GM18858 (cell line): ENCODE measurements around the gene PDE6B.

ENCODE experiments used
- ATAC-seq: cut with Tn5 transposase; IDR thresholded peaks from one replicate; pipeline ENCODE4 v1.9.1; 2021; ENCODE audit not compliant: unreplicated experiment

Gene PDE6B

DNA sequence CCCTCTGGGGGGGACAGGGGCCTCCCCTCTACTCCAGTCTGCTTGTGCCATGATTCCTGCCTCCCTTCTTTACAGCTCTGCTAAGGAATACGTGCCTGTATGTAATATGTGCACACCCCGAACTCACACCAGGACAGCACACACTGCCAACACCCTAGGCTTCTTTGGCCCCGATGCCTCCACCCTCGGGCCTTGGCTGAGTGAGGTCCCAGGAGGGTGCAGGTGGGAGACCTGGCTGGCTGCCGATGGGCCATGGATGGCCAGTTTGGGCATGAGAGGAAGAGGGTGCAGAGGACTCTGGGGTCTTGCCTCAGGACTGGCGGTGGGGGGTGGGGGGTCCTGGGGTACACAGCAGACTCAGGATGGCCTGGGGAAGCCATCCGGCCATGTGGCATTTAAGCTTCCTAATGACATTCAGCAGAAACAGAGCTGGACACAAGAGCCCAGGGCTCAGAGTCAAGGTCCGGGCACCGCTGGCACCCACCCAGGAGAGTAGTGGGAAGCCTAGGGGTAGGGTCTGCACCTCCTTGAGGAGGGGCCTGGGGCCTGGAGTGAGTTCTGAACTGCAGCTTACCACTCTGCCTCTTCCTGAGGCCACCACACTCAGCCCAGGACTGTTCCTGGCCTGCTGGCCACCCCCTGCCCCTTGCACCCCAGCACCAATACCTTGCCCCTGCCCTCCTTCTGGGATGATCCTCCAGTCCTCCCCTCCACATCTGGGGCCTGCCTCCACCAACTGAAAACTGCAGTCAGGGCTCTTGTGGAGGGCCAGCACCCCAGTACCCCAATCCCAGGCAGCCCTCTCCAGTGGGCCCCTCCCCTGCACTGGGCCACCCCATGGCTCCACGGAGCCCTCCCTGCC is 78.2 kb downstream of the PDE6B start:
- no peak for ATAC-seq

DNA sequence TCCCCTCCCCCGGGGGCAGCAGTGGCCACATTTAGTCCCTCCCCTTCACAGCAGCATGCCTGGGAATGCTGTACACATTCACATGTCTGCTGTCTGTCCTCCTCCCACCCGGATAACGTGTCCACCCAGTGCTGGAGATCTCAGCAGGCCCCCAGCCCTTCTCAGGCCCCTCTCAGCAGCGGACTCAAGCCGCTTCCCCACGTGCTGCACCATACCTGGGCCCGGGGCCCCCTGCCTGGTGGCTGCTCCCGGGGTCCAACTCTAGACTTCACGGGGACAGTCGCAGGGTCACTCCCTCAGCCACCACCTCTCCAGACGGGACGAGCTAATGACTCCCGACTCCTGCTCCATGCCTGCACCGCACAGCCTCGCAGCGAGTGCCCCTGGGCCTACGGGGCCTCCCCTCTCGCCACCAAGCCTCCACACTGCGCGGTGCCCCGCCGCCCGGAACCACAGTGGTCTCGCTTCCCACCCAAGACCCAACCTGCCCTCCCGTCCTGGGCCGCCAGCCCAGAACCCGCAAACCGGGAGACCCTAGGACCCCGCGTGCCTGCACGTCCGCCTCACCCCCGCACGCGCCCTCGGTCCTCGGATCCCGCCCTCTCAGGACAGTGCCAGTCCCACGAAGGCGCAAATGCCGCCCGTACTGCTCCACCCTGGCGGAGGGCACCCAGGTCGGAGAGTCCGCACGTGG is 79.0 kb downstream of the PDE6B start:
- no peak for ATAC-seq

DNA sequence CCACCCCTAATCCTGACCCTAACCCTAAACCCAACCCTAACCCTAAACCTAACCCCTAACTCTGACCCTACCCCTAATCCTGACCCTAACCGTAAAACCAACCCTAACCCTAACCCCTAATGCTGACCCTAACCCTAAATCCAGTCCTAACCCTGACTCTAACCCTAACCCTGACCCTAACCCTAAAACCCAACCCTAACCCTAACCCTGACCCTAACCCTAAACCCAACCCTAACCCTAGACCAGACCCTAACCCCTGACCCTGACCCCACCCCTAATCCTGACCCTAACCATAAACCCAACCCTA is 79.6 kb downstream of the PDE6B start:
- no peak for ATAC-seq

DNA sequence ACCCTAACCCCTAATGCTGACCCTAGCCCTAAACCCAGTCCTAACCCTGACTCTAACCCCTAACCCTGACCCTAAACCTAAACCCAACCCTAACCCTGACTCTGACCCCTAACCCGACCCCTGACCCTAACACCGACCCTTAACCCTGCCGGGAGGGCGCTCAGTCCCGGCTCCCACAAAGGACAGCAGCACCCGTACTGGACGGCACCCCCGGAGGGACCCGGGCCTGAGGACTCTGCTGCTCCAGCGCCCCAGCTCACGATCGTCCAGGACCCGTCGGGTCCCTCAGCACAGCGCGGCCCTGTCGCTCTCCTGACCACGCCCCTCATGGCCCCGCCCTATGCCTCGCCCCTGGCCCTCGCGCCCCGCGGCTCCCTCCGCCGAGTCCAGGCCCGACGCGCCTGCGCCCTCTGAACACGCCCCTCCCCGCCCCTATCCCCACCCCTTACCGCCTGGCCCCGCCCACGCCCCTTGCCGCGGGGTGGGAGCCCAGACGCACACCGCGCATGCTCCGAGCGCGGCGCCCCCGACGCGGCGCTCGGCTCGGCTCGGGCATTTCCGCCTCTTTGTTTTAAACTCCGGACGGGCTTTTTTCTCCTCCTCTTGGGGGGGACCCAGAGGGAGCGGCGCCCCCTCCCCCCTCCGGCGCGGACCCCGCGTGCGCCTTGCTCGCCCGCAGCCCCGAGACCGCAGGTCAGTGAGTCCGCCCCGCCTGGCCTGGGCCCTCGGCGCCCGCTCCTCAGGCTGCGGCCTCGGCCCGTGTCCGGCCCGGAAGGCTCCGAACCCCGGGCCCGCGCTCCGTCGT is 80.1 kb downstream of the PDE6B start, which contains the start of gene PCGF3:
Gene PCGF3, plus strand, starts transcription at position 555 of the 805 bp plus-strand sequence. CDS start 27,849 bp downstream, outside the sequence.
- peak; percentile 76 for ATAC-seq

DNA sequence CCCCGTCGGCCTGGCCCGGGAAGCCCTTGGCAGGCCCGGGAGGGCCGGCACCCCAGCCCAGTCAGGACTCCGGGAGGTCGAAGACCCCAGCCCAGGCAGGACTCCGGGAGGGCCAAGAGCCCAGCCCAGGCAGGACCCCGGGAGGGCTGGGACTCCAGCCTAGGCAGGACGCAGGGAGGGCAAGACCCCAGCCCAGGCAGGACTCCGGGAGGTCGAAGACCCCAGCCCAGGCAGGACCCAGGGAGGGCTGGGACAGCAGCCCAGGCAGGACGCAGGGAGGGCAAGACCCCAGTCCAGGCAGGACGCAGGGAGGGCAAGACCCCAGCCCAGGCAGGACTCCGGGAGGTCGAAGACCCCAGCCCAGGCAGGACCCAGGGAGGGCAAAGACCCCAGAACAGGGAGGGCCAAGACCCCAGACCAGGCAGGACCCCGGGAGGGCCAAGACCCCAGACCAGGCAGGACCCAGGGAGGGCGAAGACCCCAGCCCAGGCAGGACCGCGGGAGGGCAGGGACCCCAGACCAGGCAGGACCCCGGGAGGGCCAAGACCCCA is 80.8 kb downstream of the PDE6B start:
- ATAC-seq: peak; percentile 5

DNA sequence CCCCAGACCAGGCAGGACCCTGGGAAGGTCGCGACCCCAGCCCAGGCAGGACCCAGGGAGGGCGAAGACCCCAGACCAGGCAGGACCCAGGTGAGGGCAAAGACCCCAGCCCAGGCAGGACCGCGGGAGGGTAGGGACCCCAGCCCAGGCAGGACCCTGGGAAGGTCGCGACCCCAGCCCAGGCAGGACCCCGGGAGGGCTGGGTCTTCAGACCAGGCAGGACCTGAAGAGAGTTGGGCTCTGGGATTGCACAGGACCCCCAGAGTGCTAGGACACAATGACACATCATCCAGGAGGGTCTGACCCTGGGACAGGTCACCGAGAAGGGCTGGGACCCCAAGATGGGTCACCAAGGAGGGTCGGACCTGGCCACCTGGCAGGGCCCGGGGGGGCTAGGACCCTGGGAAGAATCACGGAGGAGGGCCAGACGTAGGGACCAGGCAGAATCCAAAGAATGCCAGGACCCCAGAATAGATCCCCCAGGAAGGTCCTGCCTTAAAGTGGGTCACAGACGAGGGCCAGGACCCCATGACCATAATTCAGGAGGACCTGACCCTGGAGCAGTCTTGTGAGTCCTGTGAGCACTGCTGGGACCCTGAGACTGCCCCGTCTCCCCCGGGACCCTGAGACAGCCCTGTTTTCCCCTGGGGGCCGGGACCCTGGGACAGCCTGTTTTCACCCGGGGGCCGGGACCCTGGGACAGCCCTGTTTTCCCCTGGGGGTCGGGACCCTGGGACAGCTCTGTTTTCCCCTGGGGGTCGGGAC is 81.6 kb downstream of the PDE6B start:
- no peak for ATAC-seq

DNA sequence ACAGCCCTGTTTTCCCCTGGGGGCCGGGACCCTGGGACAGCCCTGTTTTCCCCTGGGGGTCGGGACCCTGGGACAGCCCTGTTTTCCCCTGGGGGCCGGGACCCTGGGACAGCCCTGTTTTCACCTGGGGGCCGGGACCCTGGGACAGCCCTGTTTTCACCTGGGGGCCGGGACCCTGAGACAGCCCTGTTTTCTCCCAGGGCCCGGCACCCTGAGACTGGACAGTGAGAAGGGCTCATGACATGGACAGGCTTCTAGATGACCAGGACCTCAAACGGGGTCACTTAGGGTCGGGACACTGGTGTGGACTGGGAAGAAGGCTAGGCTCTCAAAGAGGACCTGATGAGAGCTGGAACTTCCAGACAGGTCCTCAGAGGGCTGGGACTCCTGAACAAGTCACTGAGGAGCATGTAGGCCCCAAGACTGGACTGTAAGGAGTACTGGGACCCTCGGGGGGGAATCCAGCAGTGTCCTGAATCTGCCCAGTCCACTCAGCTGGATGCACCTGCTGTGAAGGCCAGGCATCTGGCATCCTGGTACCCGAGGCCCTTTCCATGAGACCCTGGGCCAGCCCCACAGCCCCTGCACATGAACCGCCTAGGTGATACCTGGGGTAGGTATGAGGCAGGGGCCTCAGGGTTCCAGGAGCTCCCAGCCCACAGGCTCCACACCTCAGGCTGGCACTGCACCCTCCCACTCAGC is 82.7 kb downstream of the PDE6B start:
- no peak for ATAC-seq

DNA sequence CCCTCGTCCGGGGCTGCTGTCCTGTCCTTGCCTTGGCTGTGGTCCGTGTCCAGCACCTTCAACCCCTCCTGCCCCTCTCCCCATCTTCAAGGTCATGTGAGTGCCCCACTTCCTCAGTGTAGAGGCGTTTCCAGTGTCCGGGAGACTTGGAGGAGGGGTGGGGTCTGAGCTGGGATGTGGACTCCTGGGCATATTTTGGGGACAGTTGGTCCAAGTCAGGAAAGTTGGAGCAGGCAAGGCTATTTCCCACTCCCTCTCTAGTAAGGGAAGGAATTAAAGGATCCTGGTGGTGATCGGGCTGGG is 83.2 kb downstream of the PDE6B start:
- ATAC-seq: no peak

DNA sequence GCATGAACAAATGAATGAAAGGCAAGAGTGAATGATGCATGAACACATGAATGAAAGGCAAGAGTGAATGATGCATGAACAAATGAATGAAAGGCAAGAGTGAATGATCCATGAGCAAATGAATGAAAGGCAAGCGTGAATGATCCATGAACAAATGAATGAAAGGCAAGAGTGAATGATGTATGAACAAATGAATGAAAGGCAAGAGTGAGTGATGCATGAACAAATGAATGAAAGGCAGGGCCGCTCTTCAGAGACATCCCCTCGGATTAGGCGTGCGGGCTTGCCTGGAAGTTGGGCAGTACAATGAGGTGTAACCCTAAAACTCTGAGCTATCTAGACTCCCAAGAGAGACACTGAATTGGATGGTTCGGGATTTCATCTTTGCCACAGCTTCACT is 84.0 kb downstream of the PDE6B start:
- no peak for ATAC-seq

DNA sequence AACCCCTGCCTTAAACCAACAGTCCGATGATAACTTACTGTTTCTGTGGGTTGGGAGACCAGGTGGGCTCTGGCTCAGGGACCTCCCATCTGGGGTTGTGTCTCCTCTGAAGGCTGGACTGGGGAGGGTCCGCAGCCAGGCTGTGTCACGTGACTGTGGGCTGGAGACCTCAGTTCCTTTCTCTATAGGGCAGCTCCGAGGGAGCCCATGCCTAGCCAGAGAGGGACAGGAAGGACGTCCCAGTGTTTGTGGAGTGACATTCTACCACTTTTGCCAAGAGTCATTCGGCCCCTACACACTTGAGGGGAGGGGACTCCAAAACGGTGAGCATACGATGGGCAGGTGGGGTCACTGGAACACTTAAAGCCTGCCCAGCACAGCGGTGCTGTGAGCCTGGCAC is 84.7 kb downstream of the PDE6B start:
- ATAC-seq: no peak

DNA sequence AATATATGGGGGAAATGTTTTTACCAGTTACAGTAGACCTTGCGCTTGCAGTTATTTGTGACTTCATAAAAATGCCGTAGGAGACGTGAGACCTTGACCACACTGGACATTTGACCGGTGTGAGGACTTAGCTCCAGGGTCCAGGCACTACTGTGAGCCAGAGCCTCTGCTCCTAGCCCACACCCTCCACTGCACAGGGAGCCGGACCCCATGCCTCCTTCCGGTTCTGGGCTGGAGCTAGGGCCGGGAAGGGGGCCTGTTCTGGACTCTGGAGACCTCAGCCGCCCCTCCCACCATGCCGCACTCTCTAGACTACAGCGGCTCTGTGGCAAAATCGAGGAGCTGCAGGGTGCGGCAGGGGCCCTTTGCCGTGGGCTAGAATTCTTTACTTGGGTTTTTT is 85.5 kb downstream of the PDE6B start:
- ATAC-seq: no peak

DNA sequence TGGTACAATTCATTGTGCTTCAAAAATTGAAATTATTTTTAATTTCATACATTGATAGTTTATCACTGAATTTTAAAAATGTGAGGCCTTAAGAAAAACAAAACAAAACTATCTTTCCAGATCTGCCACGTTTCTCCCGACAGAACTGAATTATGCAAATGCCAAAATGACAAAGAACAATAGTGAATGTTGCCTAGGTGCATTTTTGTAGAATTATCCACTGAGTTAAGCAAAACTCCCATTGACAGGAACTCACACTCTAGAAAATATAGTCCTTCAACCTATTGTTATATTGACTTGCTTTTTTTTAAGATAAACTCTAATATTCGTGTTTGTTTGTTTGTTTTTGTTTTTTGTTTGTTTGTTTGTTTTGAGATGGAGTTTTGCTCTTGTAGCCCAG is 86.7 kb downstream of the PDE6B start:
- ATAC-seq: no peak

DNA sequence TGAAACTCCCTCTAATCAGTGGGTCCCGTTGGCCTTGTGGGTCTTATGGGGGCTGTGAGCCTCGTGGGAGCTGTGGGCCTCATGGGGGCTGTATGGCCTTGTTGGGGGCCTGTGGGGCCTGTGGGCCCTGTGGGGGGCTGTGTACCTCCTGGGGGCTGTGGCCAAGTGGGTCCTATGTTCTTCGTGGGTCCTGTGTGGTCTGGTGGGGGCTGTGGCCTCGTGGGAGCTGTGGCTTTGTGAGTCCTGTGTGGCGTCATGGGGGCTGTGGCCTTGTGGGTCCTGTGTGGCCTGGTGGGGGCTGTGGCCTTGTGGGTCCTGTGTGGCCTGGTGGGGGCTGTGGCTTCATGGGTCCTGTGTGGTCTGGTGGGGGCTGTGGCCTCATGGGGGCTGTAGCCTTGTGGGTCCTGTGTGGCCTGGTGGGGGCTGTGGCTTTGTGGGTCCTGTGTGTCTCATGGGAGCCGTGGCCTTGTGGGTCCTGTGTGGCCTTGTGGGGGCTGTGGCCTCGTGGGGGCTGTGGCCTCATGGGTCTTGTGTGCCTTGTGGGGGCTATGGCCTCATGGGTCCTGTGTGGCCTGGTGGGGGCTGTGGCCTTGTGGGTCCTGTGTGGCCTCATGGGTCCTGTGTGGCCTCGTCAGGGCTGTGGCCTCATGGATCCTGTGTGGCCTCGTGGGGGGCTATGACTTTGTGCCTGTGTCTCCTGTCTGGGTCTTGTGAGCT is 87.7 kb downstream of the PDE6B start:
- ATAC-seq: no peak

DNA sequence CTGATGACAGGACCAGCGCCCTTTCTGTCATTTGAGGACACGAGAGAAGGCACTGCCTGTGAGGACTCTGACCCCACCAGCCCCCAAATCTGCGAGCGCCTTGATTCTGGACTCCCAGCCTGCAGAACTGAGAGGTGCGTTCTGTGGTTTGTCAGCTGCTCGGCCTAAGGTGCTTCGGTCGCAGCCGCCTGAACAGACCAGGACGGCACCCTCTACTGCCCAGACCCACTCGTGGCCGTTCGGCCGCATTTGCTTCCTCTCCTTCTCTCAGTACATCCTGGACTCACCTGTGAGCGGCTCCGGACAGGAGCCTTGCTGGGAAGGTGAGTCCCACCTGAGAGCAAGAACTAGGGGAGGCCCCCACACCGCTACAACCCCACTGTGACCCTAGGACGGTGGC is 88.7 kb downstream of the PDE6B start:
- ATAC-seq: no peak

DNA sequence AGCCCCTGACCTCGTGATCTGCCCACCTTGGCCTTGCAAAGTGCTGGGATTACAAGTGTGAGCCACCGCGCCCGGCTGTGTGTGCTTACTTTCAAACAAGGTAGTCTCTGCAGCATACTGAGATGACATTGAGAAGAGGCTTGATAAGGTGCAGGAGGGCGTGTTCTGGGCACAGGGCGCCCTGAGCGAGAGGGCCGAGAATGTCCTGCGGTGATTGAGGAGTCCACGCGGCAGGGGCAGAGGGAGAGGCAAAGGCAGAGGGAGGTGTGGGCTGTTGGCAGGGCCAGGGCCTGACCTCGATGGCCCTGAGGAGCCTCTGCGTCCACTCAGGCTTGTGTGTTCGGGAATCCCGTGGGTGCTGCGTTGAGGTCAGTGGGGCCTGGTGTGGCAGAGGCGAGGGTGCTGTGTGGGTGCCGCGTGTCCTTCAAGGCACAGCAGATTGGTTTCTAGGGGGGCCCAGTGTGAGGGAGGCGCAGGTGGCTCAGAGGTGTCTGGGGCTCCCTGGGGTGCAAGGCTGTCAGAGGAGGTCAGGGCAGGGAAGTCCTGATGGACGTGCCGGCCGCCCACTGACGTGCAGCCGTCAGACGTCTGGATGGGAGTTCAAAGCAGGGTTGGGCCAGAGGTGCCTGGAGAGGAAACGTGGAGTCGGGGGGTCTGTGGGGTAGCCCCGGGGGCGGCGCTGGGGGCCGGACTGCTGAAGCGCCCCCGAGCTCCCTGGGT is 92.4 kb downstream of the PDE6B start:
- no peak for ATAC-seq

DNA sequence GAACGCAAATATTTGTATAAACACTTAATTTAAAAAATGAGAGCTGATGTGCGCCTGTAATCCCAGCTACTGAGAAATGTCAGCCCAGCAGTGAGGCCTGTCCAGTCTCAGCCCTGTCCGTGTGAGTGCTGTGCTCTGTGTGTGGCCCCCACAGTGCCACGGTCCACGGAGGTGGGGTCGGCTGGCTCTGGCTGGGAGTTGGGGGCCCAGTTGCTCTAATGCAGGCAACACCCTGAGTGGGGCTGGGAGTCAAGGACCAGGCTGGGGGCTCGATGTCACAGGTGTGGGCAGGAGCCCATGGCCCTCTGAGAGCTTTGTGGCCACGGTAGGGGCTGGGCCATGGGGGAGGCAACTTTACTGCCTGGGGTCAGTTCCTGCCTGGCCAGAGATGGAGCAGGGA is 93.1 kb downstream of the PDE6B start:
- ATAC-seq: no peak
